IPS-18c (cell line): ENCODE data around the gene KRT76.
"Not testable (repeated sequence)": the region's sequence is repeated elsewhere in the genome, so short reads cannot be mapped to it uniquely, and the experiment has no call there.

Experiments
- H3K4me3 ChIP-seq: 2 replicates; pipeline ENCODE4 v1.7.0; 2013; ENCODE audit warnings: low read depth, mild to moderate bottlenecking, low read length, moderate library complexity; ENCODE audit not compliant: insufficient read depth
- H3K9me3 ChIP-seq: one replicate; pipeline ENCODE4 v1.6.1; 2013; ENCODE audit warnings: mild to moderate bottlenecking, low read length, moderate library complexity; ENCODE audit not compliant: control insufficient read depth, insufficient read depth

The KRT76 gene

GRCh38 chr12:52802442-52802841, 25.3 kb upstream of the KRT76 start:
- Histone ChIP-seq H3K4me3 (no peak overlapping the region), H3K9me3 (no peaks in the 10 kb centered on the region)

DNA sequence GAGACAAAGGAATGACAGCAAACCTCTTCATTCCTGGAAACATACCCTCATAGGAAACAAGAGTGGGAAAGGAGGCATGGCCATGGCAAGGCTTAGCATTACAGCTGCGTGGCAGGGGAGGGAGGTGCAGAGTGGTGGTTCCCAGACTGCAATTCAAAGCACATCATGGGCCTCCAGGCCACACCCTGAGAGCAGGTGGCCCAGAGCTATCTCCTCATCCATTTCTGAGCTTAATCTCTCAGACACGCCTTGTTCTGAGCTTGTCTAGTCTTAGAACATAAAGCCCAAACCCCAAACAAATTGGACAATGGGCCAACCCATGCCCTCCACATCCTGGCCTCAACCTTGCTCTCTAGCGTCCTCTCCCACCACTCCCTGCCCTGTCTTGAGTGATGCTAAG, 24.6 kb upstream of the KRT76 start:
- Histone ChIP-seq H3K9me3 (no peaks in the 10 kb centered on the region), H3K4me3 (no peak overlapping the region)

DNA sequence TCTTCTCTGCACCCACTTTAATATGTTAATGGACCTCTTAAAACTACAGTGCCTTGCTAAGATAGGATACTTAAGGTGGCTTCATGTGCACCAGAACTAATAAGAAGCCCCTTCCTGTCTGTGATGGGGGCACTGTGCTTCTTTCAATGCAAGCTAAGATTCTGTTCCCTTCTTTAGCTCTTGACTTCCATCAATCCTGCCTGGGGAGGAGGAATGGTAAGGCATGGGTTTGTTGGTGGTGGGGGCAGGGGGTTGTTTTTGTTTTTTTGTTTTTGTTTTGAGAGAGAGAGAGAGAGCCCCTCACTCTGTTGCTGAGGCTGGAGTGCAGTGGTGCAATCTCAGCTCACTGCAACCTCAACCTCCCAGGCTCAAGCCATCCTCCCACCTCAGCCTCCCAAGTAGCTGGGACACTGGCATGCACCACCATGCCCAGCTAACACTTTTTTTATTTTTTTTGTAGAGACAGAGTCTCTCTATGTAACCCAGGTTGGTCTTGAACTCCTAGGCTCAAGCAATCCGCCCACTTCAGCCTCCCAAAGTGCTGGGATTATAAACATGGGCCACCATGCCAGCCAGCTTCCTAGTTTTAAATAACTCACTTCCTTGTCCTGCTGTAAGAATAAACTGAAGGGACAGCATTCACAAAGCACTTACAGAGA, 23.2 kb upstream of the KRT76 start:
- H3K9me3 ChIP-seq, result peaks cover 2% of the 10 kb centered on the region
- H3K4me3 ChIP-seq, result no peak overlapping the region

DNA sequence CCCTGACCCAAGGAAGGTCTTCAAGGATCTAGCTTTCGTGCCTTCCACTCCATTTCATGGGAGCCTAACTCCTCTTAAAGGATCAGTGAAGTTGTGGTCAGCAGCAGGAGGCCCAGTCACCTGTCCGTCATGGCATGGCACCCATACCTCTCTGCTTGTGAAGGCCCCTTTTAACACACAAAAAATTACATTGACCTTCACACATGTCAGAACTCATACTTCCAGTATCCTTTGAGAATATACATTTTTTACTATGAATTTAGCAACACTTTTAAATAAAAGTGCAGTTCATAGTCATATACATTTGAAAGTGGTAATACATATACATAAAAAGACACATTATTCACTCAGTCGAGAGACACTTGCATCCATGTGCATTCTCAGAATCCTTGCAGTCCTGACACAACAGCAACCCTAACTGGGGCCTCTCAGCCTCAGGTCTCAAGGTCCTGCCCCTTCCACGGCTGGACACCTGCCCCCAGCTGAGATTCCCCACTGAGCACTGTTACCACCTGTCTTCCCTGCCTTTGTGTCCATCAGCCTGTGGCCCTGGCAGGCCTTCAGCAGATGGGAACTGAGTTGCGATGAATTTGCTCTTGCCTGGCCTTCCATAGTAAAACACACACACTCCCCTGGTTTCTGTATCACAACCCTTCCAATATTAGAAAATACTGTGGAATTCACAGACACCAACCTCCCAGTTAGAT, 22.5 kb upstream of the KRT76 start:
- peaks cover 2% of the 10 kb centered on the region for H3K9me3 ChIP-seq
- H3K4me3 ChIP-seq, result no peak overlapping the region

- Histone ChIP-seq H3K9me3 (peaks cover 2% of the 10 kb centered on the region), H3K4me3 (no peak overlapping the region)
Measured at GRCh38 chr12:52798671-52799504, 21.7 kb upstream of the KRT76 start.

- H3K4me3 ChIP-seq, result no peak overlapping the region
Measured at GRCh38 chr12:52798003-52798670, 21.0 kb upstream of the KRT76 start.

GRCh38 chr12:52797529-52797894, 20.4 kb upstream of the KRT76 start:
- H3K9me3 ChIP-seq, result peaks cover 2% of the 10 kb centered on the region
- H3K4me3 ChIP-seq, result no peak overlapping the region

More at GRCh38 chr12:52798003-52798670, 21.0 kb upstream of the KRT76 start:
- H3K9me3 ChIP-seq, result peaks cover 2% of the 10 kb centered on the region

DNA sequence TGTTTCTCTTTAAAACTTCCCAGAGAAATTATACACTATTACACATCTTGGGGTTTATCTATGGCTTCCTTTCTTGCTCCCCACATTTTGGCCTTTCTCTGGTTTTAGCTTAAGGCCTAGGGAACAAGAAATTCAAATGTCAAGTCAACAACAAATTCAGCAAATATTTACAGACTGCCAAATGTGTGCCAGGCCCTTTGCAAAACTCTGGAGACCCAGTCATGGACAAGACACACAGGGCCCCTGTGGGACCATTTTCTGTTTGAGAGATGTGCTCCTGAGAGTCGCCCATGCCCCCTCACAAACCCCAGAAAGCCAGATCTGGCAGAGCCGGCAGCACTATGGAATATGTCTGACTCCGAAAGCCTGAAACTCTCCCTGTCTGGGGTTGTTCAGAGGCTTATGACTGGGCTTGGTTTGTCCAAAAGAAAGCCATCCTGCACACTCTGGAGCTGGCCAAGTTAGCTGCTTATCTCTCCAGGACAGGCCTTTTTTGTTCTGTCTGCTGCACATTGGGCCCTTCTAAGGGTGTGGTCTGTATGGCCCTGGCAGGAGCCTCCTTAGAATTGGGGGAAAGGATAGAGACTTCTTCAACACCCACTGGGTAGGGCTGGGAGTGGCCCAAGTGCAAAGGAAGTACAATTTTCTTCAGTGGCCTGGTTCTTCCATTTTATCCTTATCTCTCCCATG, 19.8 kb upstream of the KRT76 start:
- Histone ChIP-seq H3K9me3 (peaks cover 2% of the 10 kb centered on the region), H3K4me3 (no peak overlapping the region)

DNA sequence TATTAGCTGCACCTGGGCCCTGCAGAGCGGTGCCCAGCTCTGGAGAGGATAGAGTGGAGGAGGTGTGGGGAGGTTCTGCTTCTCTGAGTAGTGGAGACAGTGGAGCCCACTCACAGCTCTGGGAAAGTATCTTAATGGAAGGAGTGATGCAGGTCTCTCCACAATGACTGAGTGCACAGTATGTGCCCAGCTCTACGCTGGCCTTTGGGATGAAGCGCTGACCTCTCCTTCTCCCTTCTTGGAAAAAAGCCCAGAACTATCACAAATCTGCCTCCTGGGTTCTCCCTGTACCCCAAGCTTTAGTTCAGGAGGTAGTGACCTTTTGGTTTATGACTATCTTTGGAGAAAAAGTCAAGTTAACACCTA, 19.3 kb upstream of the KRT76 start:
- no peak overlapping the region for H3K4me3 ChIP-seq
- H3K9me3 ChIP-seq, result peaks cover 2% of the 10 kb centered on the region

GRCh38 chr12:52795694-52796428, 18.7 kb upstream of the KRT76 start, which contains the start of gene KRT3:
KRT3 (minus strand) TSS chr12:52796117; CDS start chr12:52796042, 75 bp downstream.
- Histone ChIP-seq H3K4me3 (no peak within 1 kb of the TSS), H3K9me3 (peaks cover 2% of the 10 kb centered on the region)

DNA sequence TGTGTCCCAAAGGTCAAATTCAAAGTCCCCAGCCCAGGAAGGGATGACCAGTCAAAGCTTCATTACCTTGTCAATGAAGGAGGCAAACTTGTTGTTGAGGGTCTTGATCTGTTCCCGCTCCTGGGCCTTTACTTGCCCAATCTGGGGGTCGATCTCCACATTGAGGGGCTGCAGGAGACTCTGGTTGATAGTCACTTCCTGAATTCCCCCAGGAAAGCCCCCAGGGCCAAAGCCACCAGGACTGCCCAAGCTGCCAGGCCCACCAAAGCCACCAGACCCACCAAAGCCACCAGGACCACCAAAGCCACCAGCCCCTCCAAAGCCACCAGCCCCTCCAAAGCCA, 18.2 kb upstream of the KRT76 start:
- H3K9me3 ChIP-seq, H3K4me3 ChIP-seq: not testable (repeated sequence)

GRCh38 chr12:52794479-52795331, 17.6 kb upstream of the KRT76 start:
- H3K9me3 ChIP-seq, result peaks cover 2% of the 10 kb centered on the region
- H3K4me3 ChIP-seq, result no peak overlapping the region

GRCh38 chr12:52792185-52793029, 15.3 kb upstream of the KRT76 start:
- no peak overlapping the region for H3K4me3 ChIP-seq
- peaks cover 2% of the 10 kb centered on the region for H3K9me3 ChIP-seq

GRCh38 chr12:52791271-52792184, 14.4 kb upstream of the KRT76 start:
- H3K9me3 ChIP-seq, result peaks cover 2% of the 10 kb centered on the region
- H3K4me3 ChIP-seq, result no peak overlapping the region
